ENCODE measurements around the gene PARD6B. TPM values are rescaled to one million over a fixed set of nuclear protein-coding genes. Genes with fewer than 3 reads are reported as not detected.
"Not testable (repeated sequence)": the region's sequence is repeated elsewhere in the genome, so short reads cannot be mapped to it uniquely, and the experiment has no call there.

The PARD6B gene
- total RNA-seq, 2 donors from 2014 or later = 29.0 to 36.7 TPM

DNA sequence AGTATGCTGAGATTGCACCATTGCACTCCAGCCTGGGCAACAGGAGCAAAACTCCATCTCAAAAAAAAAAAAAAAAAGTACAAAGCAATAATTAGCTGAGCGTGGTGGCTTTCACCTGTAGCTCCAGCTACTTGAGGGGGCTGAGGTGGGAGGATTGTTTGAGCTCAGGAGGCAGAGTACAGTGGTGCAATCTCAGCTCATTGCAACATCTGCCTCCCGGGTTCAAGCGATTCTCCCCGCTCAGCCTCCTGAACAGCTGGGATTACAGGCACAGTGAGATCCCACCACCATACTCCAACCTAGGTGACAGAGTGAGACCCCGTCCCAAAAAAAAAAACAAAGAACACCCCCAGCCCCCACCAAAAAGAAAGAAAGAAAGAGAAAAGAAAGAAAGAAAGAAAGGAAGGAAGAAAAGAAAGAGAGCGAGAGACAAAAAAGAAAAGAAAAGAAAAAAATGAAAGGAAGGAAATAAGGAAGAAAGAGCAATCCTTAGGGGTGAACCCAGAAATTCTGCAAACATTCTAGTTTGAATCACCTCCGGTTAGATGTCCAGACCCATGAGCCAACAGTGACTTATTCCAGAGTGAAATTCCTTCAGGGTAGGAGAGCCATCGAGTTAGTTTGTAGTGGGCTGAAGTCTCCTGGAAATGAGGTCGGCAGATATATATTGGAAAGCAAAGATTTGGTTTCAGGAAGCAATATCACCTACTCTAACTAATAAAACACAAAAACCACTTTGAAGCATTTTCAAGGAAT, 36.8 kb upstream of the PARD6B start:
- Histone ChIP-seq H3K27ac (ENCODE audit: low read depth, low read length) (no peak overlapping the region), H3K4me1 (ENCODE audit: control insufficient read depth, insufficient read depth, low read length) (no peaks in the 10 kb centered on the region), H3K36me3 (ENCODE audit: control insufficient read depth, insufficient read depth, low read length) (no peaks in the 10 kb centered on the region), H3K9me3 (ENCODE audit: control insufficient read depth, low read length) (no peaks in the 10 kb centered on the region), H3K9ac (ENCODE audit: extremely low read depth, low read length, poor library complexity, severe bottlenecking) (no peak overlapping the region), H3K4me3 (ENCODE audit: low read length) (no peak overlapping the region), H3K27me3 (ENCODE audit: control insufficient read depth, insufficient read depth, low read length, poor library complexity, severe bottlenecking) (peaks cover 30% of the 10 kb centered on the region)
- Mint-ChIP-seq H3K36me3 (ENCODE audit: low read depth) (no peaks in the 10 kb centered on the region), H3K27ac (no peak overlapping the region), H3K4me3 (no peak overlapping the region), H3K27me3 (ENCODE audit: insufficient read depth) (peaks cover 22% of the 10 kb centered on the region), H3K9me3 (no peaks in the 10 kb centered on the region), H3K4me1 (peaks cover 26% of the 10 kb centered on the region)
- TF ChIP-seq, protein P1, sequence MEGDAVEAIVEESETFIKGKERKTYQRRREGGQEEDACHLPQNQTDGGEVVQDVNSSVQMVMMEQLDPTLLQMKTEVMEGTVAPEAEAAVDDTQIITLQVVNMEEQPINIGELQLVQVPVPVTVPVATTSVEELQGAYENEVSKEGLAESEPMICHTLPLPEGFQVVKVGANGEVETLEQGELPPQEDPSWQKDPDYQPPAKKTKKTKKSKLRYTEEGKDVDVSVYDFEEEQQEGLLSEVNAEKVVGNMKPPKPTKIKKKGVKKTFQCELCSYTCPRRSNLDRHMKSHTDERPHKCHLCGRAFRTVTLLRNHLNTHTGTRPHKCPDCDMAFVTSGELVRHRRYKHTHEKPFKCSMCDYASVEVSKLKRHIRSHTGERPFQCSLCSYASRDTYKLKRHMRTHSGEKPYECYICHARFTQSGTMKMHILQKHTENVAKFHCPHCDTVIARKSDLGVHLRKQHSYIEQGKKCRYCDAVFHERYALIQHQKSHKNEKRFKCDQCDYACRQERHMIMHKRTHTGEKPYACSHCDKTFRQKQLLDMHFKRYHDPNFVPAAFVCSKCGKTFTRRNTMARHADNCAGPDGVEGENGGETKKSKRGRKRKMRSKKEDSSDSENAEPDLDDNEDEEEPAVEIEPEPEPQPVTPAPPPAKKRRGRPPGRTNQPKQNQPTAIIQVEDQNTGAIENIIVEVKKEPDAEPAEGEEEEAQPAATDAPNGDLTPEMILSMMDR (conservative IDR thresholded peaks at IDR 0.05) = no peak
- DNase-seq = no peak
- 94% methylated on average over 2 to 7 of the region's 9 CpGs for WGBS, 2 experiments (ENCODE audit: insufficient coverage in 1 of 2, insufficient read length in 1 of 2)

- peaks cover 19% of the 10 kb centered on the region for H3K27me3 Mint-ChIP-seq (ENCODE audit: insufficient read depth)
- no peaks in the 10 kb centered on the region for H3K9me3 ChIP-seq (ENCODE audit: control insufficient read depth, low read length)
- H3K36me3 Mint-ChIP-seq (ENCODE audit: low read depth) = no peaks in the 10 kb centered on the region
- H3K4me3 ChIP-seq (ENCODE audit: low read length) = no peak overlapping the region
- no peak overlapping the region for H3K27ac ChIP-seq (ENCODE audit: low read depth, low read length)
- peak; percentile 56 for DNase-seq
- H3K27ac Mint-ChIP-seq = no peak overlapping the region
- TF ChIP-seq, protein P1 (conservative IDR thresholded peaks at IDR 0.05) = no peak
- no peaks in the 10 kb centered on the region for H3K36me3 ChIP-seq (ENCODE audit: control insufficient read depth, insufficient read depth, low read length)
- WGBS, 2 experiments (ENCODE audit: insufficient coverage in 1 of 2, insufficient read length in 1 of 2) = 74 to 79% methylated on average over 8 to 9 of the region's 9 CpGs
- H3K9me3 Mint-ChIP-seq = no peaks in the 10 kb centered on the region
- peaks cover 22% of the 10 kb centered on the region for H3K27me3 ChIP-seq (ENCODE audit: control insufficient read depth, insufficient read depth, low read length, poor library complexity, severe bottlenecking)
- peaks cover 25% of the 10 kb centered on the region for H3K4me1 Mint-ChIP-seq
- no peaks in the 10 kb centered on the region for H3K4me1 ChIP-seq (ENCODE audit: control insufficient read depth, insufficient read depth, low read length)
- H3K9ac ChIP-seq (ENCODE audit: extremely low read depth, low read length, poor library complexity, severe bottlenecking) = no peak overlapping the region
- H3K4me3 Mint-ChIP-seq = no peak overlapping the region
These were observed 36.1 kb upstream of the PARD6B start for GRCh38 chr20:50695135-50695872.

- not testable (repeated sequence) for H3K27ac Mint-ChIP-seq; H3K27me3 Mint-ChIP-seq (ENCODE audit: insufficient read depth); H3K9me3 Mint-ChIP-seq; H3K36me3 ChIP-seq (ENCODE audit: control insufficient read depth, insufficient read depth, low read length); H3K27ac ChIP-seq (ENCODE audit: low read depth, low read length); H3K4me3 Mint-ChIP-seq; H3K36me3 Mint-ChIP-seq (ENCODE audit: low read depth); H3K9me3 ChIP-seq (ENCODE audit: control insufficient read depth, low read length); H3K27me3 ChIP-seq (ENCODE audit: control insufficient read depth, insufficient read depth, low read length, poor library complexity, severe bottlenecking); H3K4me1 ChIP-seq (ENCODE audit: control insufficient read depth, insufficient read depth, low read length); H3K4me3 ChIP-seq (ENCODE audit: low read length); H3K9ac ChIP-seq (ENCODE audit: extremely low read depth, low read length, poor library complexity, severe bottlenecking); DNase-seq
- peaks cover 28% of the 10 kb centered on the region for H3K4me1 Mint-ChIP-seq
- 86 to 95% methylated on average over 5 to 7 of the region's 7 CpGs for WGBS, 2 experiments (ENCODE audit: insufficient coverage in 1 of 2, insufficient read length in 1 of 2)
These were observed 33.1 kb upstream of the PARD6B start for GRCh38 chr20:50698255-50698654.

Measured in endodermal cell (in vitro differentiated cells).